ENCODE data around the gene EFL1.

EFL1 gene

DNA sequence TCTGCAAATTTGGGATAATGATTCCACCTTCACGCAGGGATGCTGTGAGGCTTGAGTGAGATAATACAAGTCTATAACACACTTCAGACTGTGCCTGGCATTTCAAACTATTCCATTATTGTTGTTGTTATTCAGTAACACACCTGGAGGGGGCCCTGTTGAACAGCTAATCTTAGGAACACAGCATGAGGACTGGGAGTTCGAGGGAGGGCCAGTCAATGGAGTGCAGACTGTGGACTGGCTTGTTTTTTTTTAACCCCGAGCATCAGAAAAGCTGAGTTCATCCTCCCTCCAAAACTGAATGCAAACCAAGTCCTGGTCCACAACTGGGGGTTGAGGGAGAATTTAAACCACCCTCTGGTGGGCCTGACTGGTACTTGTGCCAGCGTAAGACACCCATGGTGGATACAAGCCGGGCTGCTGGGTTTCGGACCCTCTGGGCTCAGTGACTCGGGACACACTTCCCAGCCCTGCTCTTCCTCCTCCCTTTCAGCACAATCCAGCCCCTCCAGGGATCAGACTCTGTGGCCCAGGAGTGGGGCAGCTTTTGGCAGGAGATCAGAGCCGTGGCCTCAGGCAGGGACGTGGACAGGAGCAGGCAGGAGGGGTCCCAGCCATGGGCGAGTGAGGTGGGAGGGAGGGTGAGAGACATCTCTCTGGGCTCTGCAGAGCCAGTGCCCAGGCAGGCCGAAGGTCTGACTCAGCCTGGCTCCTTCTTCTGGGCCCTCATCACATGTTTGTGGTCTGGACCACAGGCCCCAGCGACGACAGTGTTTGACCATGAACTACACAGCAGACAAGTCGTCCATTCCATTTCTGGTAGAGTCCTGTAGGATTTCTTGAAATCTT lies 180.4 kb downstream of the EFL1 start:
- DNase-seq (ENCODE audit: low read depth in 2 of 2) = no peak

- no peak for DNase-seq (ENCODE audit: low read depth in 2 of 2)
Measured at GRCh38 chr15:82080774-82081173, 181.8 kb downstream of the EFL1 start.
